GM19043 (cell line): ENCODE measurements around the gene C16orf87.

Experiments used
- ATAC-seq: cut with Tn5 transposase; IDR thresholded peaks from one replicate; pipeline ENCODE4 v1.9.1; 2021; ENCODE audit warnings: low read depth; ENCODE audit not compliant: unreplicated experiment

Gene C16orf87

DNA sequence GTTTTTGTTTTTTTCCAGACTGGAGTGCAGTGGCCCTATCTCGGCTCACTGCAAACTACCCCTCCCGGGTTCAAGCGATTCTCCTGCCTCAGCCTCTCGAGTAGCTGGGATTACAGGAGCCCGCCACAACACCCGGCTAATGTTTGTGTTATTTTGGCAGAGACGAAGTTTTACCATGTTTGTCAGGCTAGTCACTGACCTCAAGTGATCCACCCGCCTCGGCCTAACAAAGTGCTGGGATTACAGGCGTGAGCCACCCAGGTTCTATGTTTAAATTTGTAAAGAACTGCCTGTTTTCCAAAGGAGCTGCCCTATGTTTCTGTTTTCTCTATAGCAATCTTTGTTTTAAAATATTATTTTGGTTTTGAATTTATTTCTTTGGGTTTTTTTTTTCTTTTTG lies 13.8 kb upstream of the C16orf87 start:
- no peak for ATAC-seq

GRCh38 chr16:46843898-46844642 lies 13.1 kb upstream of the C16orf87 start:
- ATAC-seq, result no peak

GRCh38 chr16:46842192-46842895 lies 11.4 kb upstream of the C16orf87 start:
- ATAC-seq, result no peak

- no peak for ATAC-seq
Measured at GRCh38 chr16:46839986-46840443, 9.0 kb upstream of the C16orf87 start.

- ATAC-seq, result no peak
Measured at GRCh38 chr16:46836534-46837530, 5.9 kb upstream of the C16orf87 start.

- no peak for ATAC-seq
Measured at GRCh38 chr16:46833460-46833800, 2.5 kb upstream of the C16orf87 start.

GRCh38 chr16:46832757-46833459 lies 1.9 kb upstream of the C16orf87 start:
- ATAC-seq, result no peak

DNA sequence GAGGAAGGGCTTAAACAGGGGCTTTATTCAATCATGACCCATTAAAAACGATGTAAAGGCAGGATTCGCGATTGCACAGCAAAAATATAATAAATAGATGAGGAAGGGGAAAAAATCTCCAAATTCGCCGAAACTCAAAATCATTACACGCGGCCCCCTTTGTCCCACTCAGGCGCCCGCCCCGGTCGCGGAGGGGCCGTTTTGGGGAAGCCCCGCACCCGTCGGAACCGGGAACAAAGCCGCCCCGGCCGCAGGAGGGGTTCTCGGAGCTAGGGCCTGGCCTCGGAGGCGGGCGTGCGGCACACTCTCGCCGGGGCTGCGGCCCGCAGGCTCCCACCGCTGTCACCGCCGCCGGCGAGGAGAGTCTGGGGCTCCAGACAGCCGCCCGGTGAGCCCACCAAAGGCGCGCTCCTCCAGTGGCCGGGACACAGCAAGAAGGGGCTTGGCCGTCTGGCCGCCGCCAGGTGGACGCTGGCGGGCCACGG lies 521 bp downstream of the C16orf87 start:
- ATAC-seq, result peak; percentile 9

- ATAC-seq, result no peak
Measured at GRCh38 chr16:46828943-46829342, 2.0 kb downstream of the C16orf87 start.

DNA sequence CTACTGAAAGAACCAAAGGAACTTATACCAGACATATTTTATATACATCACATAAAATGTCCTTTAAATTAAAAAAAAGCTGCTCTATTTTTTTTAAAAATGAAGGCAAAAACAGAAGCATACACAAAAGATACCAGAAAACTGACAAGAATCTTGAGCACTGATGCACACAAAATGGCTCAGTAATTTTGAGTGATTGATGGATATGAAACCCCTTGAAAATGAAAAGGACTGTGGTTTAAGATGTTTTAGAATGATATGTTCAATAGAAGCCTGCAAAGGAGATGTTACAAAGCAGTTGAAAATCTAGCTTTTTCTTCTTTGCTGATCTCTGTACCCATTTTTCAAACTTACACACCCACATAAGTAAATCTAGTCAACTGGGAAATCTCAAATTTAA lies 2.7 kb downstream of the C16orf87 start:
- no peak for ATAC-seq

DNA sequence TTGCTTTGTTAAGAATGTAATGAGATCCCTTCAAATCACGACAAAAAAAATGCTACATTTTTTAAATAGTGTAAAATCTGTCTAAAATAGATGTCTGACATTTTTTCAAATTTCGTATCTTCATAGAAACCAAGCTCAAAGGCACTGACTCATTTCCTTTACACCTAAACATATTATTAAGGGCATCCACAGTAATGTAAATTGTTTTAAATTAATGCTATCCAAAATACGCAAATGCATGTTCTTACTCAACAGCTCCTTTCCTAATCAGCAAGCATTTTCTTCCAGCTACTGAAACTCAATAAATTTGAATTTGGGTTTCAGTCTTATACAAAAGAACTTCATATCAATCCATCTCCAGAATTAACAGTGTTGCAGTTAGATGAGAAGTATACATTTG lies 4.3 kb downstream of the C16orf87 start:
- no peak for ATAC-seq

DNA sequence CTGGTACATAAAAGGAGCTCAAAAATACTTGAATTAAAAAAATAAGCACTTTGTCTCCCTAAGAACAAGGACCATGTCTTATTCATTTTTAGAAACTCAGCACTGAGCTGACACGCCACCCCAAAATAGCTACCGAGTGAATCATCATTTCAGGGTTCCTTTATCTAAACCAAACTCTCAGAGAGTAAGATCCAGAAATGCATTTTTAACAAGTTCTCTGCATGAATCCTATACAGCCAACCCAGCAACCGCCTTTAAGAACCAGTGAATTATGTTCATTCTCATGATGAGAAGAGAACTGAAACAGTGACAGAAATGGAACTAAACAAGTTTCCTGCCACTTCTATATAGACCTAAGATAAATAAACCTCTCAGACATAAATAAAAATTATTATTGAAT lies 8.7 kb downstream of the C16orf87 start:
- peak; percentile 60 for ATAC-seq

GRCh38 chr16:46817961-46818360 lies 13.0 kb downstream of the C16orf87 start:
- no peak for ATAC-seq

GRCh38 chr16:46814790-46815189 lies 16.2 kb downstream of the C16orf87 start:
- no peak for ATAC-seq

GRCh38 chr16:46813611-46814010 lies 17.4 kb downstream of the C16orf87 start:
- ATAC-seq, result no peak

GRCh38 chr16:46812781-46813540 lies 18.0 kb downstream of the C16orf87 start:
- ATAC-seq, result no peak

DNA sequence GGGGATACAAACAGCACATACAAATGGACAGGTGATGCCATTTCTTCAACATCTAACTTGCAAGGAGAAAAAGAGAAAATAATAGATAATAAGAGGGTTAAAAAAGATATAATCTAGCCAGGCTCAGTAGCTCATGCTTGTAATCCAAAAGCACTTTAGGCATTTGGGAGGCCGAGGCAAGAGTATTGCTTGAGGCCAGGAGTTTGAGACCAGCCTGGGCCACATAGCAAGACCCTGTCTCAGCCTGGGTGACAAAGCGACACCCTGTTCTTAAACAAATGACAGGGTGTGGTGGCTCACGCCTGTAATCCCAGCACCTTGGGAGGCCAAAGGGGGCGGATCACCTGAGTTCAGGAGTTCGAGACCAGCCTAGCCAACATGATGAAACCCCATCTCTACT lies 19.3 kb downstream of the C16orf87 start:
- ATAC-seq, result no peak

DNA sequence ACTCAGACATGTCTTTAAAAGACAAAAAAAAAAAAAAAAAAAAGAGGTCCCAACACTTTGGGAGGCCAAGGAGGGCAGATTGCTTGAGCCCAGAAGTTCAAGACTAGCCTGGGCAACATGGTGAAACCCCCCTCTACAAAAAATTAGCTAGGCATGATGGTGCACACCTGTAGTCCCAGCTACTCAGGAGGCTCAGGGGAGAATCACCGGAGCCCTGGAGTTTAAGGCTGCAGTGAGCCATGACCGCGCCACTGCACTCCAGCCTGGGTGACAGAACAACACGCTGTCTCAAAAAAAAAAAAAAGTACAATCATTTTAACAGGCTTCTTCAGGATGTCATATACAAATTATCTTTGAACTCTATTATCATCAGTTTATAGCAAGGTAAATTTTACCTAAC lies 22.0 kb downstream of the C16orf87 start:
- ATAC-seq, result peak; percentile 80

DNA sequence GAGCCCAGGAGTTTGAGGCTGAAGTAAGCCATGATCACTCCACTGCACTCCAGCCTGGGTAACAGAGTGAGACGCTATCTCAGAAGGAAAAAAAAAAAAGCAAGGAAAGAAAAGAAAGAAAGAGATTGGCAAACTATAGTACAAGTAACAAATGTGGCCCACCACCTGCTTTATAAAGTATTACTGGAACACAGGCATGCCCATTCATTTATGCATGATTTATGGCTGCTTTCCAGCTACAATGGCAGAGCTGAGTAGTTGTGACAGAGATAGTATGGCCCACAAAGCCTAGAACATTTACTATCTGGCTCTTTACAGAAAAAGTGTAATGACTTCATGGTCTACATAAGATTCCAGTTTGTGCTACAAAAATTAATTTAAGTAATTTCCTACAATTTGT lies 23.6 kb downstream of the C16orf87 start:
- no peak for ATAC-seq

DNA sequence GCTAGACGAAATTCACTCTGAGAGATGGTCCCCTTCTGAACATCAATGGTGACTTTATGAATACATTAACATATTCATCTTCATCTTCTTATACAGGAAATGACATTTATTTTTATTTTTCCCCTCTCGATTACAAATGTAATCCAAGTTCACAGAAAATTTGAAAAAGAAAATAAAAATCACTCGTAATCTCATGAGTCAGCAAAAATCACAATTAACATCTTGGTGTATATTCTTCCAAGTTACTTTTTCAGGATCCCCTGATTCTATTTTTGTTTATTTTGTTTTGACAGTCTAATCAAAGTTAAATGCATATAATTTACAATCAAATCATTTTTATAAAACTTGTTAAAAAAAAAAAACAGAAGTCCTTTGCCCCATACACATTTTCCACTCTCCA lies 27.6 kb downstream of the C16orf87 start:
- ATAC-seq, result no peak
